HG03066 (cell line): Measurements from ENCODE around the gene ATIC.

Source experiments
- ATAC-seq: cut with Tn5 transposase; IDR thresholded peaks from one replicate; pipeline ENCODE4 v1.9.1; 2021; ENCODE audit warnings: low read depth; ENCODE audit not compliant: unreplicated experiment

The ATIC gene

DNA sequence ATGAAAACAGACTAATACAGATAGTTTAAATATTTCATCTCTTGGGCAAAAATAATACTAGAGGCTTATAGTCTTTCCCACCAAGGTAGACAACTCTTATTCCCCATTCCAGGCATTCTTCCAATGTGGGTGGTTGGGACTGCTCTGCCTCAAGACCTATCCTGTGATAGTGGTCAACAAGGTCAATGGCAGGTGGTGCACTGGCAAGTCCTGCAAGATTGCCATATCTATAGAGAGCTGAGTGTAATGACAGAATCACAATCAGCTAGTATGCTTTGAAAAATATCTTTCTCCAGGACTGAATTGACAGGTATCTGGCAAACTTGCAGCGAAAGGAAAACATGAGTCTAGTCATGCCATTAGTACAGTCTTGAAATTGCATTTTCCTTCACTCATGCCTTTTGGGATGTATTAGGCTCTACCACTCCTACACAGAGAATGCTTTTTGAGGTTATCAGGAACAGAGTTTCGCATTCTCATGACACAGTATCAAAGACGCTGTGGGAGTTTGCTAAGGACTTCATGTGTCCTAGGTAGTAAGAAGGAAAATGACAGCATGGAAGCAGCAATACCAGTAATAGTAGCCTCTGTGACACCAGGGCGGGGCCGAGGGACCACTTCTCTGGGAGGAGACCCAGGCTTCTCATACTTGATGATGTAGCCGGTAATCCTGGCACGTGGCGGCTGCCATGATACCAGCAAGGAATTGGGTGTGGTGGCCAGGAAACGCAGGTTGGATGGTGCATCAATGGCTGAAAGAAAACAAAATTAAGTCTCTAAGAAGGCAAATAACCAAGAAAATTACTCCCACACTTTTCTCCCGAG is 63.0 kb downstream of the ATIC start:
- ATAC-seq, result no peak

DNA sequence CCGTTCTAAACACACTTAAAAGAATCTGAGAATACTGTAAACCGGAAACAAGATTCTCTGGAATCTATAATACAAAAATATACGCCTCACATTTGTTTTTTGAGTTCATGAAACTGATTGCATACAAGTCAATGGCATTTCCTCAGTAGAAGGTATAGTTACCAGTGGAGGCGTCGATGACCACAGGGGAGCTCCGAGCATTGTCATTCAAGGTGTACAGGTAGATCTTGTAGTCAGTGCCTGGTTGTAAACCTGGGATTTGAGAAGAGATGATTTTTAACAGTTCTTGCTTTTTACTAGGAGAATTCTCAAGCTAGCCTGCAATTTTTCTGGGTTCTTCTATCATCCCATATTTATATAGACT is 63.6 kb downstream of the ATIC start:
- ATAC-seq, result no peak

DNA sequence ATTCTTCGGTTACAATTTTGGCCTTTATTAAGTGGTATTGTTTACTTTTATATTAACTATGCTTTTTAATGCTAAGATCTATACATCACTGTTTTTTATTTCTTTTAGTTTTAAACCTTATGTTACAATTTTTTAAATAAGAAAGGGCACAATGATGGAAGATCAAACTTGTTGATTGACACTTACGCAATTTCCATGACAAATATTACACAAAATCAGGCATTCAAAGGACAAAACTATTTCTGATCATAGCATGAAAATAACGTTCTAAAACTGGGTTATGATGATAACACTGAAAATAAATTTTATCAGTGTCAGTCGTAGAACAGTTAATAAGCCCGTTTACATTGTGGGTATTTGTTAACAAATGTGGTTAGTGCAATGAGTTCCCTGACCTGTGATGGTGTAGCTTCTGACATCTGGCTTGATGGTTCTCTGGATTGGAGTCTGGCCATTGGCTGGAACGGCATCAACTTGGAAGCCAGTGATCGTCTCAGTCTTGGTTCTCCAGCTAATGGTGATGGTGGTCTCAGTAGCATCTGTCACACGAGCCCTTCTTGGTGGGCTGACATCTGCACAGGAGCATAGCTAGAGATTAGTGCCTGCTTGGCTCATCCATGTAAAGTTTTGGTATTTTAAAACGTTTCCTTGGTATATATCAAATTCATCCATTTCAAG is 64.4 kb downstream of the ATIC start:
- no peak for ATAC-seq

DNA sequence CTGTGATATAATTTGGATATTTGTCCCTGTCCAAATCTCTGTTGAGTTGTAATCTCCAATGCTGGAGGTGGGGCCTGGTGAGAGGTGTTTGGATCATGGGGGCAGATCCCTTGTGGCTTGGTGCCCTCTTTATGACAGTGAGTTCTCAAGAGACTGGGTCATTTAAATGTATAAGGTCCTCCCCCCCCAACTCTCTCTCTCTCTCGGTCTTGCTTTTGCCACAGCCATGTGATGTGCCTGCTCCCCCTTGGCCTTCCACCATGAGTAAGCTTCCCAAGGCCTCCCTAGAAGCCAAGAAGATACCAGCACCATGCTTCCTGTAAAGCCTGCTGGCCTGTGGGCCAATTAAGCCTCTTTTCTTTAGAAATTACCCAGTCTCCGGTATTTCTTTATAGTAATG is 65.4 kb downstream of the ATIC start:
- ATAC-seq, result no peak

DNA sequence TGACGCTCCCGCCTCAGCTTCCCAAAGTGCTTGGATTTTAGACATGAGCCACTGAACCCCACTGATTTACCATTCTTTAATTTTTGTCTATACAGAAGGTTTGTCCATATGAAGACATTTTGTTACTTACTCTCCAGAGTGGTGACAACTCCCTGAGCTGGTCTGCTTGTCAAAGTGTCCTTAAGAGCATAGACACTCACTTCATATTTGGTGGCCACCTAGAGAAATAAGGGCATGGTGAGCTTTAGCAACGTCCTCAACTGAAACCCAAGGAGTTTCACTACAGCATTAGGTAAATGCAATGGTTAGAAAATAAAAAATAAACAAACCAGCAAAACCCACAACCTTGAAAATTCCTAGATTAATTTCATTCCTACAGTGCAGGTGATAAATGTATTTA is 66.2 kb downstream of the ATIC start:
- ATAC-seq, result no peak

DNA sequence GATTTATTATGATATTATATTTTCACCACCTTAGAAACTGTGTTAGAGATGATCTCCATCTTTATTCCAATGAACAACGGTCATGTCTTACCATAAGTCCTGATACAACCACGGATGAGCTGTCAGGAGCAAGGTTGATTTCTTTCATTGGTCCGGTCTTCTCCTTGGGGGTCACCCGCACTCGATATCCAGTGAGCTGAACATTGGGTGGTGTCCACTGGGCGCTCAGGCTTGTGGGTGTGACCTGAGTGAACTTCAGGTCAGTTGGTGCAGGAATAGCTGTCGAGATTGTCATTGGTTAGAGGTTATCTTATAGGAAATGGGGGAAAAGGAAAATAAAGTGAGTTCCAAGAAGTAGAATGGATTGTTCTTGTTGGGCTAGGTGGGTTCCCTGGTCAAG is 67.2 kb downstream of the ATIC start:
- ATAC-seq, result no peak

DNA sequence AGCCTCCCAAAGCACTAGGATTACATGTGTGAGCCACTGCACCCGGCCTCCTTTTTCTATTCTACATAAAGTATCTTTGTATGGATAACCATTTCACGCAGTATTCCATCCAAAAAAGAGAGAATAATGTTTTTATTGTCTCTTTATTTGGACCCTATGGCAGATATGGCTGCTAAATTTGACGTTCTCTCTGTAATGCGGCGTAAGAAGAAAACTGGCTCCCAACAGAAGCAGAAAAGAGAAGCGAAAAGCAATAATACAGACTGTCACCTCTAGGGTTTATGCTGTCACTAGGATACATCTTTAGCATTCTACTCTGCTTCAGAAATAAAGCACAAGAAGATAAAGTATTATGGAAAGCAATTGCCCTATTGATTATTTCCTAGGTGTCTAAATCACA is 68.1 kb downstream of the ATIC start:
- ATAC-seq, result no peak

DNA sequence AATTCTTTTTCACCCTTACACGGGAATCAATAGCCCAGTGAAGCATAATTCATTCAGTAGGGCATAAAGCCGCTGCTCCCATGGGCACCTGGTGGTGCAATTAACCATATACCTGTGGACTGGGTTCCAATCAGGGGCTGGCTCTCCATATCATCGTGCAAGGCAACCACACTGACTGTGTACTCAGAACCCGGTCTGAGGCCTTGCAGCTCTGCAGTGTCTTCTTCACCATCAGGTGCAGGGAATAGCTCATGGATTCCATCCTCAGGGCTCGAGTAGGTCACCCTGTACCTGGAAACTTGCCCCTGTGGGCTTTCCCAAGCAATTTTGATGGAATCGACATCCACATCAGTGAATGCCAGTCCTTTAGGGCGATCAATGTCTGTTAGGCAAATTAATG is 68.8 kb downstream of the ATIC start:
- no peak for ATAC-seq

DNA sequence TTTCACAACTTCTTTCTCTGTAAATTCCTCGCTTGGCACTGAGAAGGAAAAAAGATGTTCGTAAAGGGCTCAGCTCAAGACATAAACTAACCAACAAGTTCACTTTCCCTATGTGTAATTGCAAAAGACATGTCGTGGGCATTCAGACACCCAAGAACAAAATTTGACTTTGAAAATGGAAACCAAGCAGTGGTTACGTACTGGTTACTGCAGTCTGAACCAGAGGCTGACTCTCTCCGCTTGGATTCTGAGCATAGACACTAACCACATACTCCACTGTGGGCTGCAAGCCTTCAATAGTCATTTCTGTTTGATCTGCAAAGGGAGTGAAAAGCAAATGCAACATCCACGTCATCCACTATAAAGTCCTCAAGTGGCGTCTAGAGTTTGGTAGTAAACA is 70.2 kb downstream of the ATIC start:
- ATAC-seq, result no peak

DNA sequence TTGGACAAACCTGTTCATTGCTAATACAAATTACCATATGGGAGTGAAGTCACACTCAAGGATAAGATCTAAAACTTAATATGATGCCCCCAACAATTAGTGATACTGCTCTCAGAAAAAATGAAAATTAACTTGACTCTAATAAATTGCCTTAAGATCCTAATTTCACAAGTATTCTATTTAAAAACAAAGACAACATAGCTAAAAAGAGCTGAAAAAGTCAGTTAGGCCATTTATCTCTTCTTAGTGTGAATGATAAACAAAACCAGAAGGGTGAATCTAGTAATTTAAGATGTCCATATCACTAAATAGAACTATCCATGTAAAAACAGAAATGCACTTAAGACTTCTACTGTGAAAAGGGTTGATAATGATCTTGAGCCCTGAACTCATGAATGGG is 70.6 kb downstream of the ATIC start:
- no peak for ATAC-seq

DNA sequence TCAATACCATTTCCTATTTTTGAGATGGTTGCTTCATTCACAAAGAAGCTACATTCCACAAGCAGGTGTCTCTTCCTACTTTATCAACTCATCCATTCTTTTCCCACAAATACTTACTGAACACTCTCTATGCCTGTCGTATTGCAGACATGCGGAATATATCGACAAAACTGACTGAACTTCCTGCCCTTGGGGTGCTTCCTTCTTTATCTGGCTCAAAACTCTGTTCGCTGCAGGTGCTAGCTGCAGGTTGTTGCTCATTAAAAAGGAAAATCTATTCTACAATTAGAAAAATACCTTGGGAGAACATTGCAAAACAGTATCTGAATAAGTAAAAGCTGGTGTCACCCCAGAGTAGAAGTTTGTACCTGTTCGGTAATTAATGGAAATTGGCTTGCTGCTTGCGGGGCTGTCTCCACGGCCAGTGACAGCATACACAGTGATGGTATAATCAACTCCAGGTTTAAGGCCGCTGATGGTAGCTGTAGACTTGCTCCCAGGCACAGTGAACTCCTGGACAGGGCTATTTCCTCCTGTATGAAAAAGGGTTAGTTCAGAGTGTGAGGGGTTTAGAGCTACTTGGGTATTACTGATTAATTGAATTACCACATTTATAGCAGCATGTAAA is 71.9 kb downstream of the ATIC start:
- no peak for ATAC-seq

DNA sequence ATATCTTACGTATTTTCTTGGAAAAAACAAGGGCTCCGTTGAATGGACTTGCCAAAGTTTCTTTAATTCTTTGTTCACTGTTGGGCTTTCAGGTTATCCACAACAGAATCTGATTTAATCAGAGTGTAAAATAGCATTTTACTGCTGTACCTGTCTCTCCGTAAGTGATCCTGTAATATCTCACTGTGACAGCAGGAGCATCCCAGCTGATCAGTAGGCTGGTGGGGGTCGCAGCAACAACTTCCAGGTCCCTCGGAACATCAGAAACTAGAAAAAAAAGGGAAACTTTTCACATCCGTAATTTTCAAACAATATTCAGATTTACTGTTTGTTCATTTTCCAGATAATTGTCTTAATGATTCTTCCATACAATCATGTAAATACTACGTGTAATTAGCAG is 72.9 kb downstream of the ATIC start:
- ATAC-seq, result no peak

DNA sequence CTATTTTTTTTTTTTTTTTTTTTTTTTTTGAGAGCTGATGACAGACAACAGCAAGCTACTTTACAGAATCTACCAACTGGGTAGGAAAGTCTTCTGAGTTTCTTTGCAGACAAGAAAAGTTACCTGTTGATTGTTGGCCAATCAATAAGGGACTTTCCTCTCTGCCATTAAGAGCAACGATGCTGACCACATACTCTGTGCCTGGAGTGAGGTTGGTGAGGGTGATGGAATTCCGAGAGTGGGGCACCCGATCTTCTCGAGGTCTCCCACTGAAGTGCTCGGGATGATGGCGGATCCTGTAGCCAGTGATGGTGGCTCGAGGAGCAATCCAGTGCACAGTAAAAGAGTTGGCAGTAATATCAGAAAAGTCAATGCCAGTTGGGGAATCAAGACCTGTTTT is 74.7 kb downstream of the ATIC start:
- ATAC-seq, result no peak

DNA sequence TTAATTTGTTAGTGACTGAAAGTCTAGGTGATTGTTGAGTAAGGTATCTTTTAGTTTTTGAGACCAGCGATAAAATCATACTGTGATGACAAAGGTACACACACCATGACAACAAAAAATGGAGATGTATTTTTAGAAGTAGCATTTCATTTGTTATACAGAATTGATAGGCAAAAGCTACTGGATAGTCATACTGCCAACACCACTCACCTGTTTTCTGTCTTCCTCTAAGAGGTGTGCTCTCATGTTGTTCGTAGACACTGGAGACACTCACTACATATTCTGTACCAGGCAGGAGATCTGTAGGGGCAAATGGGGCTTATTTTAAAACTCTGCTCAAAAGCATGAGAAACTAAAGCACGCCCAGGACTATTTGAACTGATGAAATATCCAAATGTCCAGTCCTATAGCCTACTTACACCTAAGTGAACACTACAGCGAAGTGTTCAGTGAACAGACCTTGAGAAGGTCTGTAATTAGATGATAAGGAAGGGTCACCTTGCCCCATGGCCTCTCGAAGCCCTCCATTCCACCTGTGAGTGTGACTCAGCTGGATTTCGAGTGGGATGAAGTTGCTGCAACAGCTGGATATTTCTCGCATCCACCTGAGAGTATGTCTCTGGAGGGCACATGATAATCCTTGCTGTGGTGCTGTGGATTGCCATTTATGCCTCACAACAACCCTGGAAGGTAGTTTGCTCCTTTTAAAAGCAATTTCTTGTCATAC is 76.3 kb downstream of the ATIC start:
- no peak for ATAC-seq

DNA sequence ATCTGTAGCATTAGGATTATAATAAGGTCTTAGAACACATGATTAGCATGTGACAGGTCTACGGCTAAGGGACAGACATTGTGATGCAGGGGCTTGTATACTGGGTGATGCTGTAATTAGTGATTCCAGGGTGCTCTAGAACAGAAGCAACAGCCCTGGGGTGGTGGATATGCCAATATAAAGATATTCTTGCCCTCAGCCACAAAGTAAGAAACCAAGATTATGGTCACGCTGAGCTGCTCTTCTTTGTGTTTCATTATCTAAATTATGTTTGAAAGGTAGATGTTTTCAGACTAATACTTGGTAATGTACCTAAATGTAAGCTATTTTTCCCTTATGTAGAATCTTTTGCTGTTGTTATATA is 78.7 kb downstream of the ATIC start:
- no peak for ATAC-seq

DNA sequence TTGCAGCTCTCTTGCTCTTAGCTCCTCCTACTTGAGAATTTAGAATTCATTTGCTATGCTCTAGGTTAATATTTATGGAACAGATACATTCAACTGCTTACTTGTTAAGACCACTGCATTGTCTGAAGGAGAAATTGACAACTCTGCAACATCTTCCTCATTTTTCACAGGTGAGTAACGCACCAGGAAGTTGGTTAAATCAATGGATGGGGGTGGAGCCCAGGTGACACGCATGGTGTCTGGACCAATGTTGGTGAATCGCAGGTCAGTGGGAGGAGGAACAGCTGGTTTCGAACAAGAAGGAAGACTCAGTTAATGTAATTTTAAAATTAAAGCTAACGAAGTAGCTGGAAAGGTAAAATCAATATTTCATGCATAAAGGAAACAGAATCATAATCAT is 79.7 kb downstream of the ATIC start:
- no peak for ATAC-seq

DNA sequence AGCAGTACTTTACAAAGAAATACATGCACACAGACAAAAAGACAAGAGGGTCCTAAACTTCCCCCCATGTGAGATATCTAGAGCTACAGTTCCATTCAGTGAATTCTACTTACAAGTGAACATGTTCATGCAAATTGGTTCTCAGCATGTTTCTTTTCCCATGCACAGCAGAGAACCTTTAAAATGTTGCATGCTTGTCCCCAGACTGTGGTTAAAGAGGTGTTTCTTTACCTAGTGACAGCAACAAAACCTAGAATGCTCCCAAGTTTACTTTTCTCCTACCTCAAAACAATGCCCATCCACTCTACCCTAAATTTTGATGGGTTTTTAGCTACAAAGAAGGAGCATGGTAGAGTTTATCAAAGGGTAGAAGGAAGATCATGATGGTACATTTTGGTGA is 80.3 kb downstream of the ATIC start:
- no peak for ATAC-seq

DNA sequence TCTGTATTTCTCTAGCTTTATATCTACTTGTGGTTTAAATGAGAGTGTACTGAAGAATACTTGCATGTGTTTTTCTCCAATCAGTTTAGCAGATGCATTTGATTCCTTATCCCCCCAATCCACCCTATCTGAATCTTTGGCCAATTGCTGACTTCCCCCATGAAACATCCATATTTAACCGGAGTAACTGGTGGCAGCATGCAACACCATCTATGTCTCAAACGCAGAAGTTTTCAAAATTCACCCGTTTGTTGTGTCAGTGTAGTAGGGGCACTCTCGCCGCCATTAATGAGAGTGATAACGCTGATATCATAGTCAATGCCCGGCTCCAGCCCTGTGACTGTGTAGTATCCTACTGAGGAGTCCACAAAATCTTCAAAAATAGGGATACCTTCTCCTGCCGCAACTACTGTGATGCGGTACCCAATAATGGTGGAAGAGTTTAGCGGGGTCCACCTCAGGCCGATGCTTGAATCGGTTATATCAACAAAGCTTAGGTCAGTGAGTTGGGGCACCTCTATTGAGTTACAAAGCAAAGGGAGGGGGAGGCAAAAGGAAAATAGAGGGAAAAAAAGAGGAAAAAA is 80.9 kb downstream of the ATIC start:
- no peak for ATAC-seq

DNA sequence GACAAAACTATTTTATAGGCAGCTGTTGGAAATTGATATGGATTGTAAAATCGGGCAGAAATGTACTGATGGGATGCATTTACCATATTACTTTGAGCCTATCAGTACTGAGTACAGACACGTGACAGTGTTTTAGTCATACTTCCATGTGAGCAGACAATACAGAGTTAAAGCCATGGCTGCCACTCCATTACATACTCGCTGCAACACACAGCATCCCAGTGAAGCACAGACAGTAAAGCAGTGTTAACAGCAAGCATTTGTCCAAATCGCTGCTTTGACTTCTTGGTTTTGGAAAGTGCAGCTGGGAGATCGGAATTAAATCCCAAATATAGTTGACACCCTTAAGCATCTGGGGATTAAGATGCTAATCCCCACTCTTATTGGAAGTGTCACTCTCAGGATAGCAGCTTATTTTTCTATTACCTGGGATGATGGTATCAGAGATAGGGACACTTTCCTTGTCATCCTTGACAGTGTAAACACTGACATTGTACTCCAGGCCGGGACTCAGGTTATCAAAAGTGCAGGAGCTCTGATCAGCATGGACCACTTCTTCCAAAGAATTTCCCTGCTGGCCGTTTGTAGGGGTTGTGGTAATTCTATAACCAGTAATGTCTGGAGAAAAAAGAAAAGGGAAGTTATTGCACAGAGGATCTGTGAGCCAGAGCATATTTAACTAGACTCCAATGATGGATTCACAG is 82.4 kb downstream of the ATIC start:
- no peak for ATAC-seq

DNA sequence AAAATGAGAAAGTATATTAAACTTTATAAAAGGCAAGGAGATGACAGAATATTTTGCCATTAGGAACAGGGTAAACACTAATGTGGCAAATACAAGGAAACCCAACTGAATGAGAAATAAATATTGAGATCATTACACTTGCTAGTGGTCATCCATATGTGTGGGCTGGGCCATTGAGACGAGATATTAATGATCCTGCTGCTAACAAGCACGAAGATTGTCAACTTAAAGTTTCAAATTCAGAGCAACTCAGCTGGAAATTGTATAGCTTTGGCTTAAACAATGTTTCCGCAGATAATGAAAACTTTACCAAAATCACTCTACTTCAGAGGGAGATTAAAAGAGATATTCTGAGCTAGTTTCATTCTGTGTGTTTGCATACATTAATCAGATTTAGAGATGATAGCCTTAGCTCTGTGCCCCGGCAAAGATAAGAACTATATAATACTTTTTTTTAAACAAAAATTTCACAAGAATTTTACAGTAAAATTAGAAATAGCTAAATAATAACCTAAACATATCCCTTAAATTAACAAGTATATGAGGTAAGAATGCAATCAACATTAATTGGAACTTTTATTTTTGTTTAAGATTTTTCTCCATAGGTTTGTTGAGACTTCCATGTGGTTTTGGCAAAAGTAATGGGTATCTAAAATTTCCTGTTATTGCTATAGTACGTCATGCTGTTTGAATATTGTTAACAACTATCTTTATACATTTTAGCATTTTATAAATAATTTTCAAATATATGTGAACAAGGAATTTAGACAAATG is 84.0 kb downstream of the ATIC start:
- no peak for ATAC-seq
